HepG2 (cell line): ENCODE measurements around the gene RPP21.
A peak's percentile ranks its signal among the peaks of the same experiment; 100 is the strongest.

ENCODE experiments used
- ATF3 ChIP-seq: sonication (generic); formaldehyde crosslinking; IDR thresholded peaks from 2 replicates; pipeline ENCODE4 v1.4.0; 2020; ENCODE audit warnings: missing genetic modification reagents
- CTCF ChIP-seq: sonication (generic); formaldehyde crosslinking; IDR thresholded peaks from 2 replicates; pipeline ENCODE4 v1.5.0; 2020; ENCODE audit warnings: mild to moderate bottlenecking, missing genetic modification reagents, moderate library complexity
- JUNB ChIP-seq: sonication (generic); formaldehyde crosslinking; IDR thresholded peaks from 2 replicates; pipeline ENCODE4 v1.8.0; 2022; ENCODE audit warnings: missing genetic modification reagents, mild to moderate bottlenecking, borderline replicate concordance
- PRPF4 ChIP-seq: fragments of 200-400 bp; formaldehyde crosslinking; IDR thresholded peaks from 2 replicates; pipeline ENCODE4 v1.6.1; 2016; ENCODE audit warnings: low read length, low read depth; ENCODE audit not compliant: poor library complexity, severe bottlenecking
- REST ChIP-seq, 2 experiments: IDR thresholded peaks; 2 replicates each; pipeline ENCODE4 v1.6.1; 2011 to 2012; ENCODE audit warnings: low read length in 2 of 2, borderline replicate concordance in 1 of 2, low read depth in 1 of 2, mild to moderate bottlenecking in 1 of 2, moderate library complexity in 1 of 2
- ZNF124 ChIP-seq: sonication (generic); formaldehyde crosslinking; IDR thresholded peaks from 2 replicates; pipeline ENCODE4 v1.4.0; 2020; ENCODE audit warnings: missing genetic modification reagents
- ZNF501 ChIP-seq: sonication (generic); formaldehyde crosslinking; IDR thresholded peaks from 2 replicates; pipeline ENCODE4 v1.5.1; 2020; ENCODE audit warnings: mild to moderate bottlenecking, moderate library complexity, missing genetic modification reagents

GRCh38 chr6:30327232-30327746 lies 17.7 kb upstream of the RPP21 start:
- TF ChIP-seq JUNB (CRISPR knock-in tag) (no peak), ZNF124 (no peak), ZNF501 (CRISPR knock-in tag) (no peak), ATF3 (CRISPR knock-in tag) (peak; percentile 62; the same call in 1 of the 2 replicates), CTCF (CRISPR knock-in tag) (no peak; the same call in 1 of the 2 replicates), REST (IDR thresholded peaks at IDR 0.05; ENCODE audit: borderline replicate concordance in 1 of 2, low read depth in 1 of 2, low read length in 2 of 2) (no peak), PRPF4 (no peak)
